PC-3 (cell line): ENCODE results near the gene CES2. TPM values are rescaled to one million over a fixed set of nuclear protein-coding genes. Genes with fewer than 3 reads are reported as not detected.

Experiments used
- ATAC-seq: fragments of 200-7000 bp; cut with Tn5 transposase; 2 replicates; pipeline ENCODE4 v1.9.1; 2020; ENCODE audit warnings: mild to moderate bottlenecking, moderate library complexity
- BruUV-seq: library from RNA; stranded (reverse); fragments of 400-500 nt; replicated peaks from 2 replicates; lab custom pipeline; 2021; lab: Mats Ljungman, UMichigan
- CTCF ChIA-PET: fragments of 300-600 bp; sonication (Branson Sonifier 250); formaldehyde crosslinking; loops from one replicate; lab custom pipeline; 2022; ENCODE audit warnings: antibody characterized with exemption; lab: Charles Lee
- POLR2A ChIA-PET: fragments of 300-600 bp; sonication (Branson Sonifier 250); formaldehyde crosslinking; loops from one replicate; lab custom pipeline; 2022; ENCODE audit warnings: antibody characterized with exemption; ENCODE audit not compliant: unreplicated experiment; lab: Charles Lee
- DNase-seq: peaks from one replicate; pipeline ENCODE4 v3.0.0-alpha.2; 2015
- H2AFZ ChIP-seq: fragments of 300-600 bp; sonication (generic); 2 replicates; pipeline ENCODE4 v1.6.0; 2016; ENCODE audit warnings: antibody characterized with exemption, low read length
- H3F3A ChIP-seq: fragments of 300-600 bp; sonication (generic); one replicate; pipeline ENCODE4 v1.6.0; 2017; ENCODE audit warnings: antibody characterized with exemption, low read length, control low read depth, mild to moderate bottlenecking; ENCODE audit not compliant: unreplicated experiment
- H3K27ac ChIP-seq: fragments of 300-600 bp; sonication (generic); 2 replicates; pipeline ENCODE4 v1.5.1; 2016; ENCODE audit warnings: mild to moderate bottlenecking, low read length
- H3K27me3 ChIP-seq: fragments of 300-600 bp; sonication (generic); 2 replicates; pipeline ENCODE4 v1.6.1; 2016; ENCODE audit warnings: low read length, mixed read lengths
- H3K36me3 ChIP-seq: fragments of 300-600 bp; sonication (generic); 2 replicates; pipeline ENCODE4 v1.6.1; 2016; ENCODE audit warnings: low read depth, mixed run types, low read length, mixed read lengths
- H3K4me1 ChIP-seq: fragments of 300-600 bp; sonication (generic); 2 replicates; pipeline ENCODE4 v1.5.1; 2016; ENCODE audit warnings: low read length; ENCODE audit not compliant: insufficient read depth
- H3K4me2 ChIP-seq: fragments of 300-600 bp; sonication (generic); 2 replicates; pipeline ENCODE4 v1.6.0; 2016; ENCODE audit warnings: low read length
- H3K4me3 ChIP-seq: fragments of 300-600 bp; sonication (generic); 2 replicates; pipeline ENCODE4 v1.5.1; 2016; ENCODE audit warnings: mild to moderate bottlenecking, low read length, mixed read lengths
- H3K79me2 ChIP-seq: fragments of 300-600 bp; sonication (generic); 2 replicates; pipeline ENCODE4 v1.6.1; 2017; ENCODE audit warnings: low read length, mixed read lengths
- H3K9ac ChIP-seq: fragments of 300-600 bp; sonication (generic); 2 replicates; pipeline ENCODE4 v1.6.0; 2016; ENCODE audit warnings: mild to moderate bottlenecking, low read length
- H3K9me2 ChIP-seq: fragments of 300-600 bp; sonication (generic); replicated peaks from 2 replicates; pipeline ENCODE4 v1.6.1; 2016; ENCODE audit warnings: mixed run types, low read length, mixed read lengths
- H3K9me3 ChIP-seq: fragments of 300-600 bp; sonication (generic); 2 replicates; pipeline ENCODE4 v1.6.1; 2016; ENCODE audit warnings: low read length, mixed read lengths
- H4K20me1 ChIP-seq: fragments of 300-600 bp; sonication (generic); 2 replicates; pipeline ENCODE4 v1.6.1; 2016; ENCODE audit warnings: low read length, mixed read lengths
- EZH2 ChIP-seq: fragments of 300-600 bp; sonication (generic); IDR thresholded peaks from one replicate; pipeline ENCODE4 v1.6.1; 2017; ENCODE audit warnings: antibody characterized with exemption, mild to moderate bottlenecking, low read length; ENCODE audit not compliant: unreplicated experiment
- EZH2phosphoT487 ChIP-seq: fragments of 300-600 bp; sonication (generic); IDR thresholded peaks from 2 replicates; pipeline ENCODE4 v1.6.1; 2018; ENCODE audit warnings: mild to moderate bottlenecking, antibody characterized with exemption, low read length, borderline replicate concordance
- intact Hi-C: fragments of 100-400 bp; cut with micrococcal nuclease; formaldehyde crosslinking; loops from 2 replicates; pipeline ENCODE4 v1.9.0; 2023
- total RNA-seq: library from RNA; depleted of rRNA; stranded (reverse); fragments of >200 nt; gene quantifications from 2 replicates; pipeline ENCODE4 v1.2.3, GENCODE V29; 2014
- TF ChIP-seq, protein P1 (sequence below): fragments of 300-600 bp; sonication (generic); conservative IDR thresholded peaks from 2 replicates; pipeline ENCODE4 v1.5.1; 2017; ENCODE audit warnings: antibody characterized with exemption, low read depth, mild to moderate bottlenecking, low read length

The CES2 gene
- total RNA-seq, 1 experiment from 2014 or later, result 15.8 TPM

DNA sequence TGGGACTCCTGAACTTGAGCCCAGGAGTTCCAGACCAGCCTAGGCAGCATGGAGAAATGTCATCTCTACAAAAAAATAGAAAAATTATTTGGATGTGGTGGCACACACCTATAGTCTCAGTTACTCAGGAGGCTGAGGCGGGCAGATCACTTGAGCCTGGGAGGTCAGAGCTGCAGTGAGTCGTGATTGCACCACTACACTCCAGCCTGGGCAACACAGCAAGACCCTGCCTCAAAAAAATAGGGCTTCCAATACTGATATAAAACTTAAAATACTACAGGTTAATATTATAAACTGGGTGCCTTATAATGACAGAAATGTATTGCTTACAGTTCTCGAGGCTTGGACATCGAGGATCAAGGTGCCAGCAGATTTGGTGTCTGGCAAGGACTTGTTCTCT is 10.6 kb downstream of the CES2 start:
- intact Hi-C loops, result no loop called here
- TF ChIP-seq, protein P1, sequence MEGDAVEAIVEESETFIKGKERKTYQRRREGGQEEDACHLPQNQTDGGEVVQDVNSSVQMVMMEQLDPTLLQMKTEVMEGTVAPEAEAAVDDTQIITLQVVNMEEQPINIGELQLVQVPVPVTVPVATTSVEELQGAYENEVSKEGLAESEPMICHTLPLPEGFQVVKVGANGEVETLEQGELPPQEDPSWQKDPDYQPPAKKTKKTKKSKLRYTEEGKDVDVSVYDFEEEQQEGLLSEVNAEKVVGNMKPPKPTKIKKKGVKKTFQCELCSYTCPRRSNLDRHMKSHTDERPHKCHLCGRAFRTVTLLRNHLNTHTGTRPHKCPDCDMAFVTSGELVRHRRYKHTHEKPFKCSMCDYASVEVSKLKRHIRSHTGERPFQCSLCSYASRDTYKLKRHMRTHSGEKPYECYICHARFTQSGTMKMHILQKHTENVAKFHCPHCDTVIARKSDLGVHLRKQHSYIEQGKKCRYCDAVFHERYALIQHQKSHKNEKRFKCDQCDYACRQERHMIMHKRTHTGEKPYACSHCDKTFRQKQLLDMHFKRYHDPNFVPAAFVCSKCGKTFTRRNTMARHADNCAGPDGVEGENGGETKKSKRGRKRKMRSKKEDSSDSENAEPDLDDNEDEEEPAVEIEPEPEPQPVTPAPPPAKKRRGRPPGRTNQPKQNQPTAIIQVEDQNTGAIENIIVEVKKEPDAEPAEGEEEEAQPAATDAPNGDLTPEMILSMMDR, result no peak
- H3F3A ChIP-seq, result no peaks in the 10 kb centered on the region
- no peak overlapping the region for H3K9ac ChIP-seq
- H3K27ac ChIP-seq, result no peak overlapping the region
- H3K4me1 ChIP-seq, result peaks cover 4% of the 10 kb centered on the region; the same call in 1 of the 2 replicates
- no peaks in the 10 kb centered on the region for H3K79me2 ChIP-seq
- no TSS peak for BruUV-seq
- CTCF ChIA-PET, result no interaction called here
- ATAC-seq (no peak), DNase-seq (no peak)
- no peaks in the 10 kb centered on the region for H3K9me3 ChIP-seq
- H3K9me2 ChIP-seq, result no peaks in the 10 kb centered on the region
- no peak overlapping the region for H3K4me2 ChIP-seq
- no peaks in the 10 kb centered on the region for H3K36me3 ChIP-seq
- POLR2A ChIA-PET, result no interaction called here
- H3K27me3 ChIP-seq, result no peaks in the 10 kb centered on the region
- H2AFZ ChIP-seq, result no peak overlapping the region
- no peak overlapping the region for H3K4me3 ChIP-seq
- no peaks in the 10 kb centered on the region for H4K20me1 ChIP-seq

DNA sequence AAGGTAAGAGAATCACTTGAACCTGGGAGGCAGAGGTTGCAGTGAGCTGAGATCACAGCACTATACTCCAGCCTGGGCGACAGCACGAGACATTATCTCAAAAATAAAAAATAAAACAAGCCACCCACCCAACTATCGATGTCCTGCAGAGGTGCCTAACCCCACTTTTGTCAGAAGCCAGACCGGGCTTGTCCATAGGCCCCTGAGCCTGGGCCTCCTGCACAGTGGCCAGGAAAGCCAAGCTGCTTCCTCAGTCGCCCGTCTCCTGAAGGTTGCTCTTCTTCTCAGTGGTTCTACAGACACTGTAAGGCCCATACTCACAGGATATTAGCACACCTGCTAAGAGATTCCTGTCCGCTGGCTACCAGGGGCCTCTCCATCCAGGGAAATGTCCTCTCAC is 11.2 kb downstream of the CES2 start:
- H3K4me3 ChIP-seq, result no peak overlapping the region
- H3K36me3 ChIP-seq, result no peaks in the 10 kb centered on the region
- BruUV-seq, result no TSS peak
- TF ChIP-seq, protein P1, result no peak
- no peak for TF ChIP-seq EZH2
- no peak for TF ChIP-seq EZH2phosphoT487
- no peaks in the 10 kb centered on the region for H3K27me3 ChIP-seq
- H3K79me2 ChIP-seq, result no peaks in the 10 kb centered on the region
- intact Hi-C loops, result no loop called here
- no peak for ATAC-seq
- no peak overlapping the region for H3K9ac ChIP-seq
- H3K9me3 ChIP-seq, result no peaks in the 10 kb centered on the region
- H3F3A ChIP-seq, result no peaks in the 10 kb centered on the region
- CTCF ChIA-PET, result no interaction called here
- no peak overlapping the region for H2AFZ ChIP-seq
- H3K4me2 ChIP-seq, result no peak overlapping the region
- H4K20me1 ChIP-seq, result no peaks in the 10 kb centered on the region
- POLR2A ChIA-PET, result no interaction called here
- peaks cover 4% of the 10 kb centered on the region; the same call in 1 of the 2 replicates for H3K4me1 ChIP-seq
- no peaks in the 10 kb centered on the region for H3K9me2 ChIP-seq
- no peak overlapping the region for H3K27ac ChIP-seq
- DNase-seq, result no peak

DNA sequence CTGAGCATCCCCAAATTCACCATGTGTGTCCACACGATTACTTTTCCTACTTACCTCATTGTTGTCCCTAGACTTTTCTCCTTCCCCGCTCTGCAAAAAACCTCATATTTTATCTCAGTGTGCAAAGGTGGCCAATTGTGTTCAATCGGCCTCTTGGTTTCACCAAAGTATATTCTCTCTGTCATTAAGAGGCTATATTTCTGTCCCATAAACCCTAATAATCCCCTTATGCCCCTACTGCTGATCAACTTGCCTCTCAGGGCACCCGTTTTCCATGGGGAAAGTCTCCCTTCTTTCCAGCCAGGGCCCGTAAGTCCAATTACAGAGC is 11.6 kb downstream of the CES2 start:
- Histone ChIP-seq H3K9me2 (no peaks in the 10 kb centered on the region), H3K9ac (no peak overlapping the region), H3K79me2 (no peaks in the 10 kb centered on the region), H3K4me2 (no peak overlapping the region), H3K27me3 (no peaks in the 10 kb centered on the region), H3F3A (no peaks in the 10 kb centered on the region), H3K4me1 (peaks cover 4% of the 10 kb centered on the region; the same call in 1 of the 2 replicates), H4K20me1 (no peaks in the 10 kb centered on the region), H3K9me3 (no peaks in the 10 kb centered on the region), H3K27ac (no peak overlapping the region), H3K36me3 (no peaks in the 10 kb centered on the region), H2AFZ (no peak overlapping the region), H3K4me3 (no peak overlapping the region)
- TF ChIP-seq EZH2phosphoT487, result no peak
- no peak for TF ChIP-seq EZH2
- TF ChIP-seq, protein P1, result no peak
- ChIA-PET POLR2A (no interaction called here), CTCF (no interaction called here)
- intact Hi-C loops, result no loop called here
- no TSS peak for BruUV-seq
- ATAC-seq (no peak), DNase-seq (no peak)
